Measurements from ENCODE around the gene WDR81. TPM values are rescaled to one million over a fixed set of nuclear protein-coding genes. Genes with fewer than 3 reads are reported as not detected.
"Not testable (repeated sequence)": the region's sequence is repeated elsewhere in the genome, so short reads cannot be mapped to it uniquely, and the experiment has no call there.

The WDR81 gene
- polyA plus RNA-seq, 3 donors from 2014 or later, result 5.8 to 27.2 (median 6.4) TPM

DNA sequence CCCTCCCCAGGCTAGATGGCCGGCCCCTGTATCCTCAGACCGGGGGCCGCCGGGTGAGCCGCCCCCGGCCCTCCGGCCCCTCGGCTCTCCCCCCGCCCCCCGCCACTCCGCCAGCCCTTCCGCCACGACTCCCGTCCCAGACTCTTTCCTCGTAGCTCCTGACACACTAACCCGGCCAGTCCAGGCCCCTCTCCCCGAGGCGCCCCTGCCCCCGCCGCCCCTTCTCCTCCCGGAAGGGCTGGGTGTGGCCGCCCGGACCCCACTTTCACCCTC lies 8.8 kb upstream of the WDR81 start:
- peak overlapping the region in 5 of 6 donors; percentile 48 to 99 (median 87) for H3K27ac Mint-ChIP-seq

DNA sequence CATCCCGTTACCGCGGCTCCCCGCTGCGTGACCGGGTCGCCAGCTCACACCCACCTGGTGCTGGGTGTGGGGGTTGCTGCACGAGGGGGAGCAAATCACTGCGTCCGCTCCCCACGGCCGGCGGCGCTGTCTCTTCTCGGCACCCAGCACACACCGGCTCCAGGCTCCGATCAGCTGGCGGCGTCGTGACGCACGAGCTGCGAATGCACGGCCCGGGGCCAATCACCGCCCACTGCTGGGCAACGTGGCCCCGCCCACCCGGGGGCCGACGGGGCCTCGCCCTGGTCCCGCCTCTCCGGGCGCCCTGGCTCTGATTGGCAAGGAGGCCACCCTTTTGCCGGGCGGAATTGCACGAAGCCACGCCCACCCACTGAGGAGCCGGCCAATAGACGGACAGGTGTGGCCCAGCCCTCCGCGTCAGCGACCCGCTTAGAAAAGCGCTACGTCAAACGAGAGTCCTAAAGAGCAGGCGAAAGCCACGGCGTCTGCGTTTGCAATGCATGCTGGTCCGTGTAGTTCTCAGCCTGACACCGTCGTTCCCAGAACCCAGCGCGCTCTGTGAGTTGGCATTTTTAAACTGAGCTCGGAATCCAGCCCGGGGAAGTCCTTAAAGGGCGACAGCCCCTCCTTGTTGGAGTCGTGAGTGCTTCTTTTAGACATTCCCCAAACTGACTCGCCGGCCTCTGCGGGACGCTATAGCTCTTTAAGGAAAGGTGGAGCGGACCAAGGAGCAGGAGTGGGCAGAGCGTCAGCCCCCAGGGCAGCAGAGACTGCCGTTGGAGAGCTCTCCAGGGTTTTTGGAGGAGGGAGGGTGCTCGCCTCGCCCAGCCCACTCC lies 8.2 kb upstream of the WDR81 start:
- peaks cover 36 to 46% of the 10 kb centered on the region in 2 donors for H3K4me1 Mint-ChIP-seq
- H3K9me3 Mint-ChIP-seq, result no peaks in the 10 kb centered on the region
- peaks cover 10 to 21% (median 13%) of the 10 kb centered on the region in 3 donors for H3K36me3 Mint-ChIP-seq
- H3K27ac Mint-ChIP-seq, result peak overlapping the region; percentile 96 to 99 (median 98)
- peaks cover 9 to 29% (median 15%) of the 10 kb centered on the region in 3 donors for H3K27me3 Mint-ChIP-seq (ENCODE audit: low read depth in 3 of 3)
- H3K4me3 Mint-ChIP-seq, result peak overlapping the region; percentile 93 to 98 (median 96)
- DNase-seq, result peak; percentile 100

More for the DNA sequence above, 8.8 kb upstream of the WDR81 start:
- H3K9me3 Mint-ChIP-seq, result no peaks in the 10 kb centered on the region
- peaks cover 12 to 21% (median 16%) of the 10 kb centered on the region in 3 donors for H3K36me3 Mint-ChIP-seq
- H3K4me3 Mint-ChIP-seq, result peak overlapping the region; percentile 93 to 98 (median 96)
- H3K4me1 Mint-ChIP-seq, result peaks cover 36 to 47% of the 10 kb centered on the region in 2 donors
- no peak for DNase-seq
- H3K27me3 Mint-ChIP-seq (ENCODE audit: low read depth in 3 of 3), result peaks cover 7 to 32% (median 17%) of the 10 kb centered on the region in 3 donors

DNA sequence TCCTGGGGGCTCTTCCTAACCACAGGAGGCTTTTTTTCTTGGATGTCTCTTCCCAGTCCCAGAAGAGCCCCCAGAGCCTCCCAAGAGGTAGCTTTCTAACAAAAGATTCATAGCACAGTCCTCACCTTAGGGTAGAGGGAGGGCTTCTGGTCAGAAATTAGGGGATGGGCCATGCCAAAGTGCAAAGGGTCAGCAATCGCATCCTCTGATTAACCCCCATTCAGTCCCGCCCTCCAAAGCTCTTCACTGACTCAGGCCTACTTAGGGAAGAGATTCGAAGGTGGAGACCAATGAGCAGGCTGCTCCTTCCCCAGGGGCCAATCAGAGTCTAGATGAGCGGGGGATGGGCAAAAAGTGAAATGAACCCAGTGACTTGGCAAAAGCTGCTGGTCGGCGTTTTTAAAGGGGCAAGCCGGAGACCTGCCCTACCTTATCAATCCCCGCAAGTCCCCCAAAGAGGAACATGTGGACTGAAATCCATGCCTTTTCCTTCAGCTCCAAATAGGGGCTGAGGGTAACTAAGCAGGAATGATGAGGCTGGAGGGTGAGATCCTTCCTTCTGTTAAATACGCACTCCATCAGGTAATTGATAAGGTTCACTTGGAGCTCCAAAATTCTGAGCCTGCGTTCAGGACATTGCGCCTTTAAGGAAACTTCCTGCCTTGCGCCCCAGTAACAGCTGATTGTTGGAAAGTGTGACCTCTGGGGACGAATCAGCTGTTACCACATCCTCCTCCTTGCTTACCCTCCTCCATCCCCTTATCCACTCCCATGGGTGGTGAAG lies 7.4 kb upstream of the WDR81 start:
- peak overlapping the region; percentile 96 to 99 (median 98) for H3K27ac Mint-ChIP-seq
- H3K9me3 Mint-ChIP-seq, result no peaks in the 10 kb centered on the region
- H3K36me3 Mint-ChIP-seq, result peaks cover 1 to 14% (median 5%) of the 10 kb centered on the region in 3 donors
- peak overlapping the region; percentile 93 to 98 (median 96) for H3K4me3 Mint-ChIP-seq
- peaks cover 9 to 24% (median 11%) of the 10 kb centered on the region in 3 donors for H3K27me3 Mint-ChIP-seq (ENCODE audit: low read depth in 3 of 3)
- peaks cover 36 to 37% of the 10 kb centered on the region in 2 donors for H3K4me1 Mint-ChIP-seq
- peak; percentile 88 to 89 (median 89) for DNase-seq

DNA sequence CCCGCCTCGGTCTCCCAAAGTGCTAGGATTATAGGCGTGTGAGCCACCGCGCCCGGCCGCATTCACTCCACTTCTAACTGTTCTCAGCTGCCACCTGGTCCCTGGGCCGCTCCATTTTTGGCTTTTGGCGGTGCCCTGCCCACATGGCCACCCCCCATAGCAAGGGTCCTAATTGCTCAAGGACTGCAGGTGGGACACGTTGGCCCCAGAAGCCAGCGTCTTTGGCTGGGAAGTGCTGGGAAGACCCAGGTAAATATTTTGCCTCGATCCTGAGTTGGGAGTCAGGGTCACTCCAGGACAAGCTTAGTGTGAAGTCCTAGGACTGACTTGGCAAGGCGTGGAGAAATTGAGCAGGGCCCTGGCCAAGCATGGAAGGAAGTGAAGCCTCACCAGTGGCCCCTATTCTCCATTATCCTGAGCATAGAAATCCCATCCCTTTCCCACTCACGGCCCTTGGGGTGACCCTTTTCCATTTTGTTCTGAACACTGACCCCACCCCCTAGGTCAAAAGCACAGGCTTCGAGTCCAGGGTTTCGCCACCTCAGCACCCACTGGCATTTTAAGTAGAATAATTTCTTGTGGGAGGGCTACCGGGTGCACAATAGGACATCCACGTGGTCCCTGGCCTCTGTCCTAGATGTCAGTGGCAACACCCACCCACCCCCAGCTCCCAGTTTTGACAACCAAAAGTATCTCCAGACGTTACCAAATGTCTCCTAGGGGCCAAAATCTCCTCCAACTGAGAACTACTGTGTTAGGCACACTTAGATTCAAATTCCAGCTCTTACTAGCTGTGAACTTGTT lies 5.9 kb upstream of the WDR81 start:
- no peaks in the 10 kb centered on the region for H3K9me3 Mint-ChIP-seq

DNA sequence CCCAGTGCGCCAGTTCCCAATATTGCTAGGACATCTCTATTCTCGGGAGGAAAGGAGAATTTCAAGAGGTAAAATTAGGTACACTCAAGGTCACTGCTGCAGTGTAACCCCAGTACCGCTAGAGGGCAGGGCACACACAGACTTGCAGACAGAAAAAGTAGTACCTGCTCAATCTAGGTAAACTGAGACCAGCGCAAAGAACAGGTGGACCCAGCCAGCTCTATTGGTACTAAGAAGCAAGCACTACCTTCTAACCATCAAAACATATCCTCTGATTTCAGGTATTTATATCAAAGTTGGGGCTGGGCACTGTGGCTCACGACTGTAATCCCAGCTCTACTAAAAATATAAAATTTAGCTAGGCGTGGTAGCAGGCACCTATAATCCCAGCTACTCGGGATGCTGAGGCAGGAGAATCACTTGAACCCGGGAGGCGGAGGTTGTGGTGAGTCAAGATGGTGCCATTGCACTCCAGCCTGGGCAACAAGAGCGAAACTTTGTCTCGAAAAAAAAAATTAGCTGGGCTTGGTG lies 3.6 kb upstream of the WDR81 start:
- Mint-ChIP-seq H3K4me3 (peak overlapping the region; percentile 43 to 73 (median 60)), H3K36me3 (peaks cover 0 to 3% (median 0%) of the 10 kb centered on the region in 3 donors), H3K27ac (peak overlapping the region; percentile 79 to 96 (median 90)), H3K27me3 (ENCODE audit: low read depth in 3 of 3) (peaks cover 13 to 31% (median 22%) of the 10 kb centered on the region in 3 donors), H3K4me1 (peaks cover 53 to 56% of the 10 kb centered on the region in 2 donors), H3K9me3 (no peaks in the 10 kb centered on the region)
- peak; percentile 62 to 64 (median 63) for DNase-seq

More for the DNA sequence above, 5.9 kb upstream of the WDR81 start:
- peak overlapping the region; percentile 53 to 99 (median 97) for H3K27ac Mint-ChIP-seq
- peaks cover 0 to 3% (median 0%) of the 10 kb centered on the region in 3 donors for H3K36me3 Mint-ChIP-seq
- peaks cover 14 to 28% (median 15%) of the 10 kb centered on the region in 3 donors for H3K27me3 Mint-ChIP-seq (ENCODE audit: low read depth in 3 of 3)
- peaks cover 47 to 49% of the 10 kb centered on the region in 2 donors for H3K4me1 Mint-ChIP-seq
- H3K4me3 Mint-ChIP-seq, result peak overlapping the region; percentile 93 to 98 (median 96)
- DNase-seq, result no peak

DNA sequence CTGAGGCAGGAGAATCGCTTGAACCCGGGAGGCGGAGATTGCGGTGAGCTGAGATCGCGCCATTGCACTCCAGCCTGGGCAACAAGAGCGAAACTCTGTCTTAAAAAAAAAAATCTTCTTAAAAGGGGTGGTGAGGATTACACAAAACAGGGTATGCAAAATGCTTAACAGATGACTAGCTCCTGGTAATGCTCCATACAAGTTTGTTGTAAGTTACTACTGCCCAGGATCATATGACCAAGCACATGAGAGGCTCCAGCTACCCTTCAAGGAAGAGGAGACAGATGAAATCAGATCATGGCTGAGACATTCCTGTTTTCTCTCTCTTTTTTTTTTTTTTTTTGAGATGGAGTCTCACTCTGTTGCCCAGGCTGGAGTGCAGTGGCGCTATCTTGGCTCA lies 2.5 kb upstream of the WDR81 start:
- H3K4me1 Mint-ChIP-seq, result peaks cover 48 to 50% of the 10 kb centered on the region in 2 donors
- H3K4me3 Mint-ChIP-seq, DNase-seq, H3K9me3 Mint-ChIP-seq, H3K36me3 Mint-ChIP-seq: not testable (repeated sequence)
- H3K27ac Mint-ChIP-seq, result peak overlapping the region; percentile 94 to 99 (median 98)
- H3K27me3 Mint-ChIP-seq (ENCODE audit: low read depth in 3 of 3), result peaks cover 11 to 27% (median 17%) of the 10 kb centered on the region in 3 donors

DNA sequence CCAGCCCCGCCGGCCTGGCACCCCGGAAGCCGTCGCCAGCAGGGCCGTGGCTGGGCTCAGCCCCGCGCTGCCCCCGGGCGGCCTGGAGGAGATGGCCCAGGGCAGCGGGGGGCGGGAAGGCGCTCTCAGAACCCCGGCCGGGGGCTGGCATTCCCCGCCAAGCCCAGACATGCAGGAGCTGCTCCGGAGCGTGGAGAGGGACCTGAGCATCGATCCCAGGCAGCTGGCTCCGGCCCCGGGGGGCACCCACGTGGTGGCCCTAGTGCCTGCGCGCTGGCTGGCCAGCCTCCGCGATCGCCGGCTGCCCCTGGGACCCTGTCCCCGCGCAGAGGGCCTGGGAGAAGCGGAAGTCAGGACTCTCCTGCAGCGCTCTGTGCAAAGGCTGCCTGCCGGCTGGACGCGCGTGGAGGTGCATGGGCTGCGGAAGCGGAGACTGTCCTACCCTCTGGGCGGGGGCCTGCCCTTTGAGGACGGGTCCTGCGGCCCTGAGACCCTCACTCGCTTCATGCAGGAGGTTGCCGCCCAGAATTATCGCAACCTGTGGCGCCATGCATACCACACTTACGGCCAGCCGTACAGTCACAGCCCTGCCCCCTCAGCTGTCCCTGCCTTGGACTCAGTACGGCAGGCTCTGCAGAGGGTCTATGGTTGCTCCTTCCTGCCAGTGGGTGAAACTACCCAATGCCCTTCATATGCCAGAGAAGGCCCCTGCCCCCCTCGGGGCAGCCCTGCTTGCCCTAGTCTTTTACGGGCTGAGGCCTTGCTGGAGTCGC lies 551 bp downstream of the WDR81 start:
- H3K27me3 Mint-ChIP-seq (ENCODE audit: low read depth in 3 of 3), result peaks cover 9 to 21% (median 10%) of the 10 kb centered on the region in 3 donors
- H3K4me1 Mint-ChIP-seq, result peaks cover 47 to 50% of the 10 kb centered on the region in 2 donors
- peak overlapping the region; percentile 67 to 83 (median 78) for H3K4me3 Mint-ChIP-seq
- peaks cover 4 to 10% (median 7%) of the 10 kb centered on the region in 3 donors for H3K36me3 Mint-ChIP-seq
- no peaks in the 10 kb centered on the region for H3K9me3 Mint-ChIP-seq
- DNase-seq, result no peak
- peak overlapping the region in 4 of 6 donors; percentile 49 to 91 (median 65) for H3K27ac Mint-ChIP-seq

DNA sequence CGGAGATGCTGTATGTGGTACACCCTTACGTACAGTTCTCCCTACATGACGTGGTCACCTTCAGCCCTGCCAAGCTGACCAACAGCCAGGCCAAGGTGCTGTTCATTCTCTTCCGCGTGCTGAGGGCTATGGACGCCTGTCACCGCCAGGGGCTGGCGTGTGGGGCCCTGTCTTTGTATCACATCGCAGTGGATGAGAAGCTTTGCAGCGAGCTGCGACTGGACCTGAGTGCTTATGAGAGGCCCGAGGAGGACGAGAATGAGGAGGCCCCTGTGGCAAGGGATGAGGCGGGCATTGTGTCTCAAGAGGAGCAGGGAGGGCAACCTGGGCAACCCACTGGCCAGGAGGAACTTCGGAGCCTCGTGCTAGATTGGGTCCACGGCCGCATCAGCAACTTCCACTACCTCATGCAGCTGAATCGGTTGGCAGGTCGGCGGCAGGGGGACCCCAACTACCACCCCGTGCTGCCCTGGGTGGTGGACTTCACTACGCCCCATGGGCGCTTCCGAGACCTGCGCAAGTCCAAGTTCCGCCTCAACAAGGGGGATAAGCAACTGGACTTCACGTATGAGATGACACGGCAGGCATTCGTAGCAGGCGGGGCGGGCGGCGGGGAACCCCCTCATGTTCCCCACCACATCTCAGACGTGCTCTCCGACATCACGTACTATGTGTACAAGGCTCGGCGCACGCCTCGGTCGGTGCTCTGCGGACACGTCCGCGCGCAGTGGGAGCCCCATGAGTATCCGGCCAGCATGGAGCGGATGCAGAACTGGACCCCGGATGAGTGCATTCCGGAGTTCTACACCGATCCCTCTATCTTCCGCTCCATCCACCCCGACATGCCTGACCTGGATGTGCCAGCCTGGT lies 1.4 kb downstream of the WDR81 start:
- peak overlapping the region; percentile 67 to 83 (median 78) for H3K4me3 Mint-ChIP-seq
- H3K27ac Mint-ChIP-seq, result peak overlapping the region in 4 of 6 donors; percentile 49 to 91 (median 65)
- no peak for DNase-seq
- H3K9me3 Mint-ChIP-seq, result no peaks in the 10 kb centered on the region
- peaks cover 41 to 46% of the 10 kb centered on the region in 2 donors for H3K4me1 Mint-ChIP-seq
- H3K27me3 Mint-ChIP-seq (ENCODE audit: low read depth in 3 of 3), result peaks cover 7 to 20% (median 10%) of the 10 kb centered on the region in 3 donors
- peaks cover 4 to 10% (median 7%) of the 10 kb centered on the region in 3 donors for H3K36me3 Mint-ChIP-seq

DNA sequence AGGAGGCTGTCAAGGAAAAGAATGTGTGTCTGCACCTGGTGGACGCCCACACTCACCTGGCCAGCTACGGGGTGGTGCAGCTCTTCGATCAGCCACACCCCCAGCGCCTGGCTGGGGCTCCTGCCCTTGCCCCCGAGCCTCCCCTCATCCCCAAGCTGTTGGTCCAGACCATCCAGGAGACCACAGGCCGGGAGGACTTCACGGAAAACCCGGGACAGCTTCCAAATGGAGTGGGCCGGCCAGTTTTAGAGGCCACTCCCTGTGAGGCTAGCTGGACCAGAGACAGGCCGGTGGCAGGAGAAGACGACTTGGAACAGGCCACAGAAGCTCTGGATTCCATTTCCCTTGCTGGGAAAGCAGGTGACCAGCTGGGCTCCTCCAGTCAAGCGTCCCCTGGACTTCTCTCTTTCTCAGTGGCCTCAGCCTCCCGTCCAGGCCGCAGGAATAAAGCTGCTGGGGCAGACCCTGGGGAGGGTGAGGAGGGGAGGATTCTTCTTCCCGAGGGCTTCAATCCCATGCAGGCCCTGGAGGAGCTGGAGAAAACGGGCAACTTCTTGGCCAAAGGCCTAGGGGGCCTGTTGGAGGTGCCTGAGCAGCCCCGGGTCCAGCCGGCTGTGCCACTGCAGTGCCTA lies 2.2 kb downstream of the WDR81 start:
- Mint-ChIP-seq H3K27ac (no peak overlapping the region), H3K4me1 (peaks cover 39 to 44% of the 10 kb centered on the region in 2 donors), H3K27me3 (ENCODE audit: low read depth in 3 of 3) (peaks cover 7 to 20% (median 10%) of the 10 kb centered on the region in 3 donors), H3K9me3 (no peaks in the 10 kb centered on the region), H3K36me3 (peaks cover 4 to 10% (median 7%) of the 10 kb centered on the region in 3 donors), H3K4me3 (peak overlapping the region in 1 of 5 donors; percentile 13)
- DNase-seq, result no peak

DNA sequence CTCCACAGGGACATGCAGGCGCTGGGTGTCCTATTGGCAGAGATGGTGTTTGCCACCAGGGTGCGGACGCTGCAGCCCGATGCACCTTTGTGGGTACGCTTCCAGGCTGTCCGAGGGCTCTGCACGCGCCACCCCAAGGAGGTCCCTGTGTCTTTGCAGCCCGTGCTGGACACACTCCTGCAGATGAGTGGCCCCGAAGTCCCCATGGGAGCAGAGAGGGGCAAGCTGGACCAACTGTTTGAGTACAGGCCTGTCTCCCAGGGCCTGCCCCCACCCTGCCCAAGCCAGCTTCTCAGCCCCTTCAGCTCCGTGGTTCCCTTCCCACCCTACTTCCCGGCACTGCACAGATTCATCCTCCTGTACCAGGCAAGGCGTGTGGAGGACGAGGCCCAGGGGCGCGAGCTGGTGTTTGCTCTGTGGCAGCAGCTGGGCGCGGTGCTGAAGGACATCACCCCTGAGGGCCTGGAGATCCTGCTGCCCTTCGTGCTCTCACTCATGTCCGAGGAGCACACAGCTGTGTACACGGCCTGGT lies 2.8 kb downstream of the WDR81 start:
- H3K36me3 Mint-ChIP-seq, result peaks cover 4 to 10% (median 7%) of the 10 kb centered on the region in 3 donors
- peaks cover 39 to 42% of the 10 kb centered on the region in 2 donors for H3K4me1 Mint-ChIP-seq
- DNase-seq, result no peak
- no peaks in the 10 kb centered on the region for H3K9me3 Mint-ChIP-seq
- H3K4me3 Mint-ChIP-seq, result no peak overlapping the region
- H3K27ac Mint-ChIP-seq, result no peak overlapping the region
- H3K27me3 Mint-ChIP-seq (ENCODE audit: low read depth in 3 of 3), result peaks cover 7 to 20% (median 10%) of the 10 kb centered on the region in 3 donors
